Skeletal muscle satellite cell (primary cell): Measurements from ENCODE around the gene CCDC102A.
"Not testable (repeated sequence)": the region's sequence is repeated elsewhere in the genome, so short reads cannot be mapped to it uniquely, and the experiment has no call there.

Source experiments
- H3K27me3 ChIP-seq: 2 replicates; pipeline ENCODE4 v1.7.0; 2013; ENCODE audit warnings: low read length; ENCODE audit not compliant: control insufficient read depth, insufficient read depth
- H3K36me3 ChIP-seq: 2 replicates; pipeline ENCODE4 v1.7.0; 2013; ENCODE audit warnings: mild to moderate bottlenecking, control low read depth, low read length; ENCODE audit not compliant: insufficient read depth
- H3K4me1 ChIP-seq: 2 replicates; pipeline ENCODE4 v1.7.0; 2013; ENCODE audit warnings: low read length; ENCODE audit not compliant: control insufficient read depth, insufficient read depth
- H3K4me2 ChIP-seq: 2 replicates; pipeline ENCODE4 v1.7.0; 2013; ENCODE audit warnings: mild to moderate bottlenecking, low read length
- H3K4me3 ChIP-seq: 2 replicates; pipeline ENCODE4 v1.7.0; 2013; ENCODE audit warnings: low read length
- H3K9ac ChIP-seq: 2 replicates; pipeline ENCODE4 v1.7.0; 2013; ENCODE audit warnings: mild to moderate bottlenecking, low read depth, low read length, moderate library complexity
- H3K9me3 ChIP-seq: replicated peaks from 2 replicates; pipeline ENCODE4 v1.7.0; 2013; ENCODE audit warnings: mild to moderate bottlenecking, control low read depth, low read length

CCDC102A gene

DNA sequence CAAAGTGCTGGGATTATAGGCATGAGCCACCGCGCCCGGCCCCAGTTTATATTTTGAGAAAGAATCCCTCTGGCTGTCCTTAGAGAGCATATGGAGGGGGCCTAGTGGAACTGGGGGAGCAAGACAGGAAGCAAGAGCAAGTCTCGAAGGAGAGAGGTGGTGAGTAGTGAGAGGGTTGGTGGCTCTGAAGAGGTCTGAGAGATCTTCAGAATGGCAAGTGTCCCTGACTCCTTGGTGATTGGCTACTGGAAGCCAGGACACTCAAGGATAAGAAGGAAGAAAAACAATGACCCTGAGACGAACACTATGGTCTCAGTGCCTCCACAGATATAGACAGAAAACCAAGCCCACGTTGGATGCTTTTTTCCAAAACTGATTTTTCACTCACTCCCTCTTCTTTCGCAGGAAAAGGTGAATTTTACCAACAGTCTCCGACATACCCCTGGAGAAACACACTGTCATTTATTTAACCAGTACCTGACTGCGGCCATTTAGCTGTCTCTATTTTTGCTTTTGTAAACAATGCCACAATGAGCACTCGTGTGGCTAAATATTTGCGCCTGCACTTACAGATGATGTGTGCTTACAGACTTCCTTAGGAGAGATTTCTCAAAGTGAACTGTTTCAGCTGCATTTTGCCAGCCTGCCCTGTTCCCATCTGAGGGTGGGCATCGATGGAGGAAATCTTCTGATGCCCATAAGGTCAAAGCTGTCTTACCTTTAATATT is 34.2 kb downstream of the CCDC102A start:
- Histone ChIP-seq H3K4me3 (no peak overlapping the region), H3K9me3 (no peaks in the 10 kb centered on the region), H3K36me3 (no peaks in the 10 kb centered on the region), H3K4me2 (no peak overlapping the region), H3K27me3 (peaks cover 67% of the 10 kb centered on the region), H3K4me1 (no peaks in the 10 kb centered on the region), H3K9ac (no peak overlapping the region)

DNA sequence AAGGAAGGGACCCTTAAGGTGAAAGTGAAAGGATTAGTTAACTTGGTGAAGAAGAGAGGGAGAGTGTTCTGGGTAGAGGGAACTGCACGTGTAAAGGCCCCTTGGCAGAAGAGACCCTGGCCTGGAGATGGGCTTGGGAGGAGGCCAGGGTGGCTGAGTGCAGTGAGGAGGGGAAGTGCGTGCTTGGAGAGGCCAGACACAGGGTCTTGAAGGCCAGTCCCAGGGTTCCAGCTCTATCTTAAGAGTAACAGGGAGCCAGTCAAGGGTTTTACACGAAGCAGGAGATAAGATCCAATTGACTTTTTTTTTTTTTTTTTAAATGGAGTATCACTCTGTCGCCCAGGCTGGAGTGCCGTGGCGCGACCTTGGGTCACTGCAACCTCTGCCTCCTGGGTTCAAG is 34.9 kb downstream of the CCDC102A start:
- H3K9me3 ChIP-seq = no peaks in the 10 kb centered on the region
- no peaks in the 10 kb centered on the region for H3K4me1 ChIP-seq
- H3K4me3 ChIP-seq = no peak overlapping the region
- H3K36me3 ChIP-seq = no peaks in the 10 kb centered on the region
- H3K4me2 ChIP-seq = no peak overlapping the region
- H3K9ac ChIP-seq = no peak overlapping the region
- H3K27me3 ChIP-seq = peaks cover 61% of the 10 kb centered on the region

DNA sequence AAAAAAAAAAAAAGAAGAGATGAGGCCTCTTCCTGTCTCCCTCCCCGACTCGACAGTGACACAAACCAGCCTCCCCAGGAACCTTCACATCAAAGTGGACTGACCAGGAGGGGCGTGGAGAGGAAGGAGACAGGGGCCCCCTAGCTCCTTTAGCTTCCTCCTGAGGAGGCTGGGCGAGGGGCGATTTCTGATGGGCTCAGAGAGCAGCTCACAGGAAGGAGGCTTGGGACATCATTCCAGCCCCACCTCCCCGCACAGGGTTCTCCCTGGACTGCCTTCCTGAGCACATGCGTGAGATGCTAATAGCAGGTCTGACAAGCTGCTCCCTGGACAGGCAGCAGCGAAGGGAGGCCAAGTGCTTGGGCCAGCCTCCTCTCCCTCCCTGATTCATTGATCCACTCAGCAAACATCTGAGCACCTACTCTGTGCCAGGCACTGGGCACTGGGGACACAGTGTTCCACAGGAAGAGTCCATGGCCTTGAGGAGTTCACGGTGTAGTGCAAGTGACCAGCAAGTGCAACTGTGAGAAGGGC is 35.7 kb downstream of the CCDC102A start:
- Histone ChIP-seq H3K9ac (no peak overlapping the region), H3K9me3 (no peaks in the 10 kb centered on the region), H3K4me2 (no peak overlapping the region), H3K27me3 (peaks cover 63% of the 10 kb centered on the region), H3K4me1 (no peaks in the 10 kb centered on the region), H3K36me3 (no peaks in the 10 kb centered on the region), H3K4me3 (no peak overlapping the region)

DNA sequence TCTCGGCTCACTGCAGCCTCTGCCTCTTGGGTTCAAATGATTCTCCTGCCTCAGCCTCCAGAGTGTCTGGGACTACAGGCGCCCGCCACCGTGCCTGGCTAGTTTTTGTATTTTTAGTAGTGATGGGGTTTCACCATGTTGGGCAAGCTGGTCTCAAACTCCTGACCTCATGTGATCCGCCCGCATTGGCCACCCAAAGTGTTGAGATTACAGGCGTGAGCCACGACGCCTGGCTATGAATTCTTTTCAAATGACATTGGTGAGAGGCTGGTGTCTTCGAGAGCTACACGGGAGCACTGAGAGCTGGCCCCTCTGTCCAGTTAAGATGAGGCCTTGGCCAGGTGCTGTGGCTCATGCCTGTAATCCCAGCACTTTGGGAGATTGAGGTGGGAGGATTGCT is 36.4 kb downstream of the CCDC102A start:
- not testable (repeated sequence) for H3K4me1 ChIP-seq, H3K4me2 ChIP-seq, H3K4me3 ChIP-seq, H3K9me3 ChIP-seq, H3K36me3 ChIP-seq, H3K9ac ChIP-seq
- peaks cover 63% of the 10 kb centered on the region for H3K27me3 ChIP-seq

DNA sequence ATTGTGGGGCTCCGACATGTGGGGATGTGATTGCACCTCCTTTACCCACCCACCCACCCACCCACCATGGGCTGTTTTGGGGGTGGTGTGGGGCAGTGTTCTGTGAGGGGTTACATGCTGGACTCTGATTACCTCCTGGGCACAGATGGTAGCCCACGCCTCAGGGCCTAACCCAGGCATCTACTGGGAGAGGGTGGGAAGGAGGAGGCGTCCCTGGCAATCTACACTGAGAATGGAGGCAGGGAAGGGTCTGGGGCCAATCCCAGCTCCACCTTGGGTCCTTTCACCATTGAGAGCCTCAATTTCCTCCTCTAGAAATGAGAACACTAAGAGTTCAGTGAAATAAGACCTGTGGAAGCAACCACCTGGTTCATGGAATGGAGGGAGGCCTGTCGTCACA is 38.3 kb downstream of the CCDC102A start:
- Histone ChIP-seq H3K36me3 (no peaks in the 10 kb centered on the region), H3K4me3 (no peak overlapping the region), H3K4me2 (no peak overlapping the region), H3K9ac (no peak overlapping the region), H3K4me1 (no peaks in the 10 kb centered on the region), H3K27me3 (peaks cover 56% of the 10 kb centered on the region), H3K9me3 (no peaks in the 10 kb centered on the region)

DNA sequence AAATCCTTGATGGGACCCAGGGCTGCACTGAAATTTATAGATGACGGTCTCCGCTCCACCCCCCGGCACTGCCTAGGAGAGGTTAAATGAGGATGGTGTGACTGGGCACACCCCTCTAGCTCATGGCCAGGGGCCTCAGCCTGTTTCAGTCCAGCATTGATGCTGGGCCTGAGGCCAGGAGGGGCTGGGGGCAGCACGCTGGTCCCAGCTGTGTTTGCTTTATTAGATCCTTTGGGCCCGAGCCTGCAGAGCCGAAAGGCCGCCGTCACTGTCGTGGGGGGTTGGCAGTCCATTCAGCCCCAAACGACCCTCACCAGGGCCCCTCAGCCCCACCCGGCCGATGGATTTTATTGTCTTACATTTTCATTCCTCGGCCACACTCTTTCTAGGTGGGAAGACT is 39.2 kb downstream of the CCDC102A start:
- H3K27me3 ChIP-seq = peaks cover 47% of the 10 kb centered on the region
- no peaks in the 10 kb centered on the region for H3K4me1 ChIP-seq
- H3K36me3 ChIP-seq = no peaks in the 10 kb centered on the region

DNA sequence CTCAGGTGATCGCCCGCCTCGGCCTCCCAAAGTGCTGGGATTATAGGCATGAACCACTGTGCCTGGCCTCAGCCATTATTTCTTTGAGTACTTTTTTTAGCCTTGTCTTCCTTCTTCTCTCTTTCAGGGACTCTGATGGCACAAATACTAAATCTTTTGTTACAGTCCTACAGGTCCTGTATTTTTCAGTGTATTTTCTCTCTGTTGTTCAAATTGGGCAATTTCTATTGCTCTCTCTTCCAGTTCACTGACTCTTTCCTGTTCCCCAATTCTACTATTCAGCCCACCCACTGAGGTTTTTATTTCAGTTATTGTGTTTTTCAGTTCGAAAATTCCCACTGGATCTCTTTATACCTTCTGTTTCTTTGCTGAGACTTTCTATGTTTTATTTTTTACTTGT is 42.6 kb downstream of the CCDC102A start:
- H3K9me3 ChIP-seq = no peaks in the 10 kb centered on the region
- no peaks in the 10 kb centered on the region for H3K4me1 ChIP-seq
- no peak overlapping the region for H3K4me3 ChIP-seq
- H3K9ac ChIP-seq = no peak overlapping the region
- peaks cover 37% of the 10 kb centered on the region for H3K27me3 ChIP-seq
- no peaks in the 10 kb centered on the region for H3K36me3 ChIP-seq
- no peak overlapping the region for H3K4me2 ChIP-seq

More for the DNA sequence above, 39.2 kb downstream of the CCDC102A start:
- H3K4me2 ChIP-seq = no peak overlapping the region
- no peak overlapping the region for H3K4me3 ChIP-seq
- H3K9ac ChIP-seq = no peak overlapping the region
- H3K9me3 ChIP-seq = no peaks in the 10 kb centered on the region

DNA sequence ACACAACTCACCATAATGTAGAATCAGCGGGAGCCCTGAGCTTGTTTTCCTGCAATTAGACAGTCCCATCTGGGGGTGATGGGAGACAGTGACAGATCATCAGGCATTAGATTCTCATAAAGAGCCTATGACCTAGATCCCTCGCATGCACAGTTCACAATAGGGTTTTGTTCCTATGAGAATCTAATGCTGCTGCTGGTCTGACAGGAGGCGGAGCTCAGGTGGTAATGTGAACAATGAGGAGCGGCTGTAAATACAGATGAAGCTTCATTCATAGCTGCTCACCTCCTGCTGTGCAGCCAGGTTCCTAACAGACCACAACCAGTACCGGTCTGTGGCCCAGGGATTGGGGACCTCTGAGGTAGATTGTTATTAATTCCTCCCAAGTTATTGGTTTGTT is 47.1 kb downstream of the CCDC102A start:
- H3K9ac ChIP-seq = no peak overlapping the region
- H3K9me3 ChIP-seq = no peaks in the 10 kb centered on the region
- peaks cover 16% of the 10 kb centered on the region for H3K27me3 ChIP-seq
- H3K36me3 ChIP-seq = no peaks in the 10 kb centered on the region
- H3K4me3 ChIP-seq = no peak overlapping the region
- H3K4me1 ChIP-seq = peaks cover 19% of the 10 kb centered on the region
- H3K4me2 ChIP-seq = no peak overlapping the region

DNA sequence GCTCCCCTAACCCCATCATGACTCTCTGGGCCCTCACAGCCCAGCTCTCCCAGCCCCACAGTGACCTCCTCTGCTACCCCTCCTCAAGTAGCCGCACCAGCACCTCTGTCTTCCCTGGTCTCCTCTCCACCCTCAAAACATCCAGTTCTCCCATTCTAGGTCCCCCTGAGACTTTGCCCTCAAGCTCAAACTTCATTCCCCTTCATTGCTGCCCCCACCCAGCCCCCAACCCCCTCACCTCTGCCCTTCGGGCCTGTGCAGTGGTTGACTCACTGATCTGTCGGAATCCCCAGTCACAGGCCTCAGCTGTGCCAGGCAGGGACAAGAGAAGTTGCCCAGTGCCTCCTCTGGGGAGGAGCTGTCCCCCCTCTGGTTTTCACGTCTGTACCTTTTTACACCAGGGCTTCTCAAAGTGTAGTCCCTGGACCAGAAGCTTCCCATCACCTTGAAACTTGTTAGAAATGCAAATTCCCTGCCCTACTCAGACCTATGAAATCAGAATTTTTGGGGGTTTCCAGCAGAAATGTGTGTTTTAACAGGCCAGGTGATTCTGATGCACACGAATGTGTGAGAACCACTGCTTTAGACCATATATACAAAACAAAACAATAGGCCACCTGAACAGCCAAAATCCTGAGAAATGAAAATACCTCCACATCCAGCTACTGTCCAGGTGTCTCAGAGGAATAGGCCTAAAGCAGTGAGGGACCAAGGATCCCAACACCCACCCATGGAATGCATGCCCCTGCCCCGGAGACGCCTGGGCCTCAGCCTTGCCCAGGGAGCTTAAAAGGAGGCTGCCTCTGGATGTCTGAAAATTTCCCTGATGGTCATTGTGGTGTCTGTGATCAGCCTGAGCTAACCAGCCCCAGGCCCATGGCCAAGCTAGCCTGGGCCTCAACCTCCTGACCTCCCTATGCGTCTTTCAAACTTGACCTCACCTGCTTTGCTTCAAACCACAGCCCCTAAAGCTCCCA is 49.2 kb downstream of the CCDC102A start:
- H3K4me1 ChIP-seq = peaks cover 19% of the 10 kb centered on the region
- H3K4me3 ChIP-seq = peak overlapping the region; percentile 98
- peak overlapping the region; percentile 99 for H3K4me2 ChIP-seq
- H3K27me3 ChIP-seq = peaks cover 12% of the 10 kb centered on the region
- H3K9me3 ChIP-seq = no peaks in the 10 kb centered on the region
- peak overlapping the region; percentile 46 for H3K9ac ChIP-seq
- no peaks in the 10 kb centered on the region for H3K36me3 ChIP-seq

DNA sequence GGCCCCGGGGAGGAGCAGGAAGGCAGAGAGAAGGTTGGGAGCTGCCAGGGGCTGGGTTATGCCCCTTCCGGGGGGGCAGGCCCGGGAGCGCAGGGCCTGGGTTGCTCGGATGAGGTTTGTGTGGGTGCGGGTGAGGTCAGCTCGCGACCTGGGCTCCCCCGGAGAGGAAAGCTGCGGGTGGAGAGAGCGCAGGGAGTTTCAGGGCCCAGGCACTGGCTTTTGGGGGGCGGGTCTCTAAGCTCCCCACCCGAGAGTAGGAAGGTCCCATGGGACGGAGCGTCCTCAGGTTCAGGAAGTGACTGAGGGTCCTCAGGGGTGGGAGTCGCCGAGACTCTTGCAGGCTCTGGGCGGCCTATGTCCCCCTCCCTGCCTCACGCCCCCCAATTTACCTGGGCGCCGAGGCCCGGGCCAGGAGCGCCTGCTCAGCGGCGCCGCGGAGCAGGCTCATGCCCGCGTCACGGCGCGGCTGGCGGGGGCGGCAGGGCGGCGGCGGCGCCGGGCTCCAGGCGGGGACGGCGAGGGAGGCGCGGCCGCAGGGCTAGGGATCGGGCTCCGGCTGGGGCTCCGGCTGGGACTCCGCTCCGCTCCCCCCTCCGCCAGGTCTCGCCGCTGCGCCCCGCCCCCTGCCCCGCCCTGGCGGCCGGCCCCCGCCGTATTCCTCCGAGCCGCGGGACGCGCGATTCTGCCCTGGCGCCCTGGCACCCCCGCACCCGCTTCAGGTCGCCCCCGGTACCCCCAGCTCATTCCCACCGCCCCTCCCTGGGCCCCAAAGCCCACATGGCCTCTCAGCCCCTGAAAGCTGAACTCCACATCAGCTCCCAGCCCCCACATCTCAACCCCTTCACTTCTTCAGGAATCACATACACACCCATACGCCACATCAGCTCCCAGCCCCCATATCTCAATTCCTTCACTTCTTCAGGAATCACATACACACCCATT is 50.2 kb downstream of the CCDC102A start, which contains the start of gene DOK4:
TSS of gene DOK4 (minus strand) at position 578 of the 942 bp plus-strand sequence. CDS start 6,986 bp downstream, outside the sequence.
- Histone ChIP-seq H3K4me2 (peak within 1 kb of the TSS; percentile 99), H3K4me1 (peaks cover 19% of the 10 kb centered on the region), H3K9me3 (no peaks in the 10 kb centered on the region), H3K9ac (peak within 1 kb of the TSS; percentile 89), H3K36me3 (no peaks in the 10 kb centered on the region), H3K27me3 (peaks cover 3% of the 10 kb centered on the region), H3K4me3 (peak within 1 kb of the TSS; percentile 98)
